ENCODE measurements around the gene RBFOX2. TPM values are rescaled to one million over a fixed set of nuclear protein-coding genes. Genes with fewer than 3 reads are reported as not detected.

The RBFOX2 gene
- total and polyA plus RNA-seq, 8 donors: 12.9 to 33.7 (median 16.7) TPM

GRCh38 chr22:35923026-35923425 lies 105.6 kb downstream of the RBFOX2 start:
- H3K36me3 ChIP-seq: no peaks in the 10 kb centered on the region
- 88 to 96% methylated on average over 2 of the region's 2 CpGs for WGBS, 2 donors
- no peaks in the 10 kb centered on the region for H3K27me3 ChIP-seq
- no peaks in the 10 kb centered on the region for H3K9me3 ChIP-seq
- H3K4me1 ChIP-seq: peaks cover 0 to 4% (median 0%) of the 10 kb centered on the region in 3 donors
- no peak overlapping the region for H3K27ac ChIP-seq
- H3K4me3 ChIP-seq: no peak overlapping the region
- no peak for FAIRE-seq
- TF ChIP-seq CTCF (IDR thresholded peaks at IDR 0.05): no peak
- no peak for DNase-seq
- intact Hi-C loops (cut with DNase I): loop anchor here in 2 of 3 donors (10.0 kb wide), 1 partner anchor 298 kb away; no protein-coding TSS in a partner anchor
- ATAC-seq: no peak

- H3K4me1 ChIP-seq: peaks cover 0 to 4% (median 0%) of the 10 kb centered on the region in 3 donors
- peak in 3 of 4 donors; percentile 27 to 54 (median 32) for TF ChIP-seq CTCF (IDR thresholded peaks at IDR 0.05)
- DNase-seq: peak in 4 of 6 donors; percentile 39 to 75 (median 63)
- H3K4me3 ChIP-seq: no peak overlapping the region
- peak; percentile 90 for FAIRE-seq
- peak overlapping the region in 2 of 4 donors; percentile 39 to 53 for H3K27ac ChIP-seq
- intact Hi-C loops (cut with DNase I): loop anchor here in 2 of 3 donors (10.0 kb wide), 1 partner anchor 297 kb away; no protein-coding TSS in a partner anchor
- H3K9me3 ChIP-seq: no peaks in the 10 kb centered on the region
- H3K27me3 ChIP-seq: no peaks in the 10 kb centered on the region
- no peaks in the 10 kb centered on the region for H3K36me3 ChIP-seq
- peak; percentile 88 to 98 (median 96) for ATAC-seq
Measured at GRCh38 chr22:35921777-35922176, 106.8 kb downstream of the RBFOX2 start.

- Histone ChIP-seq H3K27ac (no peak overlapping the region), H3K27me3 (no peaks in the 10 kb centered on the region), H3K4me1 (peaks cover 0 to 7% (median 1%) of the 10 kb centered on the region in 3 donors), H3K36me3 (no peaks in the 10 kb centered on the region), H3K9me3 (no peaks in the 10 kb centered on the region), H3K4me3 (no peak overlapping the region)
- no peak for ATAC-seq
- intact Hi-C loops (cut with DNase I): loop anchor here in 2 of 3 donors (10.0 kb wide), 1 partner anchor 296 kb away; no protein-coding TSS in a partner anchor
- WGBS, 2 donors: 76 to 77% methylated on average over 2 of the region's 2 CpGs
- FAIRE-seq: no peak
- no peak for DNase-seq
- no peak for TF ChIP-seq CTCF (IDR thresholded peaks at IDR 0.05)
Measured at GRCh38 chr22:35921044-35921443, 107.6 kb downstream of the RBFOX2 start.

GRCh38 chr22:35919002-35919542 lies 109.6 kb downstream of the RBFOX2 start:
- no peak overlapping the region for H3K4me3 ChIP-seq
- no peak for DNase-seq
- H3K4me1 ChIP-seq: peaks cover 0 to 20% (median 11%) of the 10 kb centered on the region in 3 donors
- no peak for ATAC-seq
- no peaks in the 10 kb centered on the region for H3K36me3 ChIP-seq
- no peak overlapping the region for H3K27ac ChIP-seq
- no peaks in the 10 kb centered on the region for H3K27me3 ChIP-seq
- no peak for FAIRE-seq
- no peaks in the 10 kb centered on the region for H3K9me3 ChIP-seq
- WGBS, 2 donors: 76 to 79% methylated on average over 8 of the region's 8 CpGs
- TF ChIP-seq CTCF (IDR thresholded peaks at IDR 0.05): no peak
- intact Hi-C loops (cut with DNase I): no loop called here

GRCh38 chr22:35918456-35918855 lies 110.2 kb downstream of the RBFOX2 start:
- no peak for TF ChIP-seq CTCF (IDR thresholded peaks at IDR 0.05)
- ATAC-seq (no peak), FAIRE-seq (no peak), DNase-seq (no peak)
- Histone ChIP-seq H3K36me3 (no peaks in the 10 kb centered on the region), H3K4me3 (no peak overlapping the region), H3K27ac (no peak overlapping the region), H3K4me1 (peaks cover 0 to 26% (median 18%) of the 10 kb centered on the region in 3 donors), H3K9me3 (no peaks in the 10 kb centered on the region), H3K27me3 (no peaks in the 10 kb centered on the region)
- WGBS, 2 donors: 55% methylated on average over 3 of the region's 3 CpGs
- intact Hi-C loops (cut with DNase I): no loop called here

Measured in pancreas (tissue), 10 donors.